Tibial nerve (tissue), 4 donors: Measurements from ENCODE around the gene SLC25A33.

Experiments used
- CTCF ChIP-seq, 5 experiments: fragments of 200-600 bp in 3 of 5; fragments of 450-650 bp in 2 of 5; sonication (generic) in 3 of 5; IDR thresholded peaks; one replicate each; pipeline ENCODE4 v1.5.1; 2016 to 2019; ENCODE audit warnings: antibody characterized with exemption in 5 of 5, mild to moderate bottlenecking in 3 of 5, moderate library complexity in 2 of 5
- EP300 ChIP-seq, 2 donors: sonication (generic); formaldehyde crosslinking; IDR thresholded peaks; one replicate each; pipeline ENCODE4 v1.6.1; 2017; ENCODE audit warnings: antibody characterized with exemption in 2 of 2, mild to moderate bottlenecking in 1 of 2
- POLR2A ChIP-seq, 2 donors: fragments of 450-650 bp; IDR thresholded peaks; one replicate each; pipeline ENCODE4 v1.6.1; 2017; ENCODE audit warnings: antibody characterized with exemption in 2 of 2, mild to moderate bottlenecking in 2 of 2, moderate library complexity in 2 of 2

- no peak for TF ChIP-seq POLR2A (IDR thresholded peaks at IDR 0.05)
- no peak for TF ChIP-seq CTCF (IDR thresholded peaks at IDR 0.05)
- TF ChIP-seq EP300 (IDR thresholded peaks at IDR 0.05), result no peak
Measured at GRCh38 chr1:9609998-9610397, 70.7 kb downstream of the SLC25A33 start.
